Suprapubic skin (tissue), 3 donors: ENCODE data around the gene DRD2.

Source experiments
- CTCF ChIP-seq, 2 donors: fragments of 200-600 bp in 1 of 2; fragments of 450-650 bp in 1 of 2; sonication (generic) in 1 of 2; IDR thresholded peaks; one replicate each; pipeline ENCODE4 v1.5.1; 2016 to 2019; ENCODE audit warnings: antibody characterized with exemption in 2 of 2, mild to moderate bottlenecking in 1 of 2, moderate library complexity in 1 of 2
- EP300 ChIP-seq: sonication (generic); formaldehyde crosslinking; IDR thresholded peaks from one replicate; pipeline ENCODE4 v1.6.1; 2017; ENCODE audit warnings: antibody characterized with exemption
- POLR2A ChIP-seq, 2 donors: fragments of 450-650 bp; IDR thresholded peaks; one replicate each; pipeline ENCODE4 v1.6.1; 2017; ENCODE audit warnings: antibody characterized with exemption in 2 of 2, mild to moderate bottlenecking in 2 of 2, moderate library complexity in 2 of 2

DNA sequence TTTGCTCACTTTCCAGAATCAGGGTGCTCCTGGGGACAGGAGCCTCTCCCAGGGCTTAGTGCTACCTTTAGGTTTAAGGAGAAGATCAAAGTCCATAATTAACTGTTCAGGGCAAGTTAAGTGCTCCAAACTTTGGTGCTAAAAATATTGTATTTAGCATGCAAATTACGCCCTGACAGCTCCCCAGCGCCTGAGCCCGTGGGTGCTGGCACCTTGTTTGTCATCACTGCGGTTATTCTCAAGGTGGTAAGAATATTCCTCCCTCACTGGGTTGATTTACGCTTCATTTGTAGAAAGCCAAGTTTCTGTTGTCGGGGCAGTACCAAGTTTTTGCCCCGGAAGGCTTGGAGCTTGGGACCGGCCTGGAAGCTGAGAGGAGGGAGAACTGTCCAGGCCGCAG lies 66.3 kb downstream of the DRD2 start:
- TF ChIP-seq CTCF (IDR thresholded peaks at IDR 0.05) (no peak), POLR2A (IDR thresholded peaks at IDR 0.05) (no peak), EP300 (no peak)
